ENCODE data around the gene COL4A3. TPM values are rescaled to one million over a fixed set of nuclear protein-coding genes. Genes with fewer than 3 reads are reported as not detected.

COL4A3 gene
- total and polyA plus RNA-seq, 9 of the 15 experiments (the other 6 are each of a cell fraction or from before 2014, with no cell fraction given) = not detected

DNA sequence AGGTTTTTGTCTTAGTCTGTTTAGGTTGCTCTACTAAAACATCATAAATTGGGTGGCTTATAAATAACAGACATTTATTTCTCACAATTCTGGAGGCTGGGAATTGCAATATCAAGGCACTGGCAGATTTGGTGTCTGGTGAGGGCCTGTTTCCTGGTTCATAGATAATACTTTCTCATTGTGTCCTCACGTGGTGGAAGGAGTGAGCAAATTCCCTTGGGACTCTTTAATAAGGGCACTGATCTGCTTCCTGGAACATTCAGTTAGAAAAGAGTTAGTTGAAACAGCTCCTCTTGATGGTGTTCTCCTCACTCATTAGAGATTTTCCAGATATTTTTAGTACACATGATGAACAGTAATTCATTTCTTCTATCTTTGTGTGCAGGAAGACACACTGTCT is 22.3 kb downstream of the COL4A3 start (continued):
- TF ChIP-seq ZNF445 (CRISPR knock-in tag; IDR thresholded peaks at IDR 0.05; ENCODE audit: low read depth) = no peak
- no peak for TF ChIP-seq CHD1 (IDR thresholded peaks at IDR 0.05; ENCODE audit: low read length)
- TF ChIP-seq, protein P1, sequence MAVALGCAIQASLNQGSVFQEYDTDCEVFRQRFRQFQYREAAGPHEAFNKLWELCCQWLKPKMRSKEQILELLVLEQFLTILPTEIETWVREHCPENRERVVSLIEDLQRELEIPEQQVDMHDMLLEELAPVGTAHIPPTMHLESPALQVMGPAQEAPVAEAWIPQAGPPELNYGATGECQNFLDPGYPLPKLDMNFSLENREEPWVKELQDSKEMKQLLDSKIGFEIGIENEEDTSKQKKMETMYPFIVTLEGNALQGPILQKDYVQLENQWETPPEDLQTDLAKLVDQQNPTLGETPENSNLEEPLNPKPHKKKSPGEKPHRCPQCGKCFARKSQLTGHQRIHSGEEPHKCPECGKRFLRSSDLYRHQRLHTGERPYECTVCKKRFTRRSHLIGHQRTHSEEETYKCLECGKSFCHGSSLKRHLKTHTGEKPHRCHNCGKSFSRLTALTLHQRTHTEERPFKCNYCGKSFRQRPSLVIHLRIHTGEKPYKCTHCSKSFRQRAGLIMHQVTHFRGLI (CRISPR knock-in tag; IDR thresholded peaks at IDR 0.05) = no peak
- TF ChIP-seq BRF1 (IDR thresholded peaks at IDR 0.05; ENCODE audit: borderline replicate concordance, extremely low read depth, insufficient read length) = no peak
- no peak for TF ChIP-seq CBFB (CRISPR knock-in tag; IDR thresholded peaks at IDR 0.05)
- no peak for TF ChIP-seq CREB1 (IDR thresholded peaks at IDR 0.05)
- no peak for TF ChIP-seq CREB1 (CRISPR knock-in tag; IDR thresholded peaks at IDR 0.05)

DNA sequence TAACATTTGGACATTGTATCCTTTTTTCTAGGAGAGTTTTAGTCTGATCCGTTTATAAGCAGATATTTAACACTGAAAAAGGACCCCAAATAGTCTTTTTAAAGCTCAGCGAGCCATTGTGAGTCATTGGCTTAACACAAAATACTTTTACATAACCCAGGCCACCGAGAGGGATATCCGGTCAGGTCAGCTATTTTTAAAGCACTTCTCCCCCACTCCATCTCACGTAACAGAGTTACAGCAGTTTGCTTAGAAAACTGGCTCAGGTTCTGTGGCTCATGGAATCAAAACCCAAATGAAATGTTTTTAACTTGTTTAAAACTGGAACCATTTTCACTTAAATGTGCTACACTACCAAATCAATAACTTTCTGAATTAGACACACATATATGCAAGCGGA is 23.9 kb downstream of the COL4A3 start:
- no peaks in the 10 kb centered on the region for H3K9me1 ChIP-seq (ENCODE audit: control insufficient read depth, insufficient read depth, low read length)
- no peaks in the 10 kb centered on the region for H3K4me1 ChIP-seq (replicated peaks in 1 of 2; ENCODE audit: control insufficient read depth in 2 of 2, insufficient read depth in 2 of 2, low read length in 2 of 2)
- ATAC-seq (no peak), DNase-seq (ENCODE audit: extremely low read depth in 1 of 4, low spot score in 3 of 4) (no peak), FAIRE-seq (no peak)
- intact Hi-C loops (cut with micrococcal nuclease) (no loop called here), in situ Hi-C loops (cut with MboI) (no loop called here)
- H3K27me3 ChIP-seq (ENCODE audit: control insufficient read depth in 2 of 2, insufficient read depth in 2 of 2, low read length in 2 of 2) = no peaks in the 10 kb centered on the region
- no peak overlapping the region for H3K27ac ChIP-seq (ENCODE audit: extremely low read depth, low read depth, low read length)
- H3K4me2 ChIP-seq (ENCODE audit: insufficient read depth, low read length) = no peak overlapping the region
- ChIA-PET POLR2A (no interaction called here), CTCF (ENCODE audit: low intra/inter-chr PET ratio) (no interaction called here)
- no peaks in the 10 kb centered on the region for H4K20me1 ChIP-seq (replicated peaks; ENCODE audit: control insufficient read depth, insufficient read depth, low read length)
- H3K79me2 ChIP-seq (ENCODE audit: control insufficient read depth, insufficient read depth, low read length) = no peaks in the 10 kb centered on the region
- H3K36me3 ChIP-seq (ENCODE audit: control insufficient read depth, insufficient read depth, low read length) = no peaks in the 10 kb centered on the region
- no peak overlapping the region for H3K9ac ChIP-seq (ENCODE audit: insufficient read depth in 1 of 2, low read depth in 2 of 2, low read length in 2 of 2)
- H3K9me3 ChIP-seq (replicated peaks; ENCODE audit: control insufficient read depth, insufficient read depth, low read depth, low read length) = no peaks in the 10 kb centered on the region
- no peak overlapping the region for H2AFZ ChIP-seq (ENCODE audit: low read depth, low read length)
- BruUV-seq (replicated peaks) = no TSS peak
- 0% methylated on average over 4 of the region's 6 CpGs for WGBS (ENCODE audit: insufficient coverage, low coverage, missing lambda C conversion rate)
- no peak overlapping the region for H3K4me3 ChIP-seq
- no peak for TF ChIP-seq KHSRP (IDR thresholded peaks at IDR 0.05)
- no peak for TF ChIP-seq JUND (IDR thresholded peaks at IDR 0.05; ENCODE audit: borderline replicate concordance, low read depth, low read length)
- TF ChIP-seq JUND (tag; IDR thresholded peaks at IDR 0.05; ENCODE audit: borderline replicate concordance, low read depth, low read length) = no peak
- TF ChIP-seq ZNF347 (CRISPR knock-in tag; IDR thresholded peaks at IDR 0.05; ENCODE audit: low read depth) = no peak
- no peak for TF ChIP-seq DDX20 (tag; IDR thresholded peaks at IDR 0.05; ENCODE audit: low read depth)
- TF ChIP-seq POLR2A (conservative IDR thresholded peaks at IDR 0.05) = no peak
- TF ChIP-seq ERF (CRISPR knock-in tag; IDR thresholded peaks at IDR 0.05) = no peak
- TF ChIP-seq, protein P2, sequence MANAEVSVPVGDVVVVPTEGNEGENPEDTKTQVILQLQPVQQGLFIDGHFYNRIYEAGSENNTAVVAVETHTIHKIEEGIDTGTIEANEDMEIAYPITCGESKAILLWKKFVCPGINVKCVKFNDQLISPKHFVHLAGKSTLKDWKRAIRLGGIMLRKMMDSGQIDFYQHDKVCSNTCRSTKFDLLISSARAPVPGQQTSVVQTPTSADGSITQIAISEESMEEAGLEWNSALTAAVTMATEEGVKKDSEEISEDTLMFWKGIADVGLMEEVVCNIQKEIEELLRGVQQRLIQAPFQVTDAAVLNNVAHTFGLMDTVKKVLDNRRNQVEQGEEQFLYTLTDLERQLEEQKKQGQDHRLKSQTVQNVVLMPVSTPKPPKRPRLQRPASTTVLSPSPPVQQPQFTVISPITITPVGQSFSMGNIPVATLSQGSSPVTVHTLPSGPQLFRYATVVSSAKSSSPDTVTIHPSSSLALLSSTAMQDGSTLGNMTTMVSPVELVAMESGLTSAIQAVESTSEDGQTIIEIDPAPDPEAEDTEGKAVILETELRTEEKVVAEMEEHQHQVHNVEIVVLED (CRISPR knock-in tag; IDR thresholded peaks at IDR 0.05) = no peak
- no peak for TF ChIP-seq HNRNPH1 (optimal IDR thresholded peaks at IDR 0.05; ENCODE audit: low read depth, low read length)
- TF ChIP-seq, protein P3, sequence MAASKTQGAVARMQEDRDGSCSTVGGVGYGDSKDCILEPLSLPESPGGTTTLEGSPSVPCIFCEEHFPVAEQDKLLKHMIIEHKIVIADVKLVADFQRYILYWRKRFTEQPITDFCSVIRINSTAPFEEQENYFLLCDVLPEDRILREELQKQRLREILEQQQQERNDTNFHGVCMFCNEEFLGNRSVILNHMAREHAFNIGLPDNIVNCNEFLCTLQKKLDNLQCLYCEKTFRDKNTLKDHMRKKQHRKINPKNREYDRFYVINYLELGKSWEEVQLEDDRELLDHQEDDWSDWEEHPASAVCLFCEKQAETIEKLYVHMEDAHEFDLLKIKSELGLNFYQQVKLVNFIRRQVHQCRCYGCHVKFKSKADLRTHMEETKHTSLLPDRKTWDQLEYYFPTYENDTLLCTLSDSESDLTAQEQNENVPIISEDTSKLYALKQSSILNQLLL (CRISPR knock-in tag; IDR thresholded peaks at IDR 0.05; ENCODE audit: borderline replicate concordance) = no peak
- TF ChIP-seq ARNT (IDR thresholded peaks at IDR 0.05) = no peak

Measured in K562 (cell line).